HG02798 (cell line): ENCODE measurements around the gene PDE1C.
"Not testable (repeated sequence)": the region's sequence is repeated elsewhere in the genome, so short reads cannot be mapped to it uniquely, and the experiment has no call there.

Source experiments
- ATAC-seq: cut with Tn5 transposase; IDR thresholded peaks from one replicate; pipeline ENCODE4 v1.9.1; 2021; ENCODE audit warnings: mild to moderate bottlenecking; ENCODE audit not compliant: unreplicated experiment, poor library complexity

PDE1C gene

DNA sequence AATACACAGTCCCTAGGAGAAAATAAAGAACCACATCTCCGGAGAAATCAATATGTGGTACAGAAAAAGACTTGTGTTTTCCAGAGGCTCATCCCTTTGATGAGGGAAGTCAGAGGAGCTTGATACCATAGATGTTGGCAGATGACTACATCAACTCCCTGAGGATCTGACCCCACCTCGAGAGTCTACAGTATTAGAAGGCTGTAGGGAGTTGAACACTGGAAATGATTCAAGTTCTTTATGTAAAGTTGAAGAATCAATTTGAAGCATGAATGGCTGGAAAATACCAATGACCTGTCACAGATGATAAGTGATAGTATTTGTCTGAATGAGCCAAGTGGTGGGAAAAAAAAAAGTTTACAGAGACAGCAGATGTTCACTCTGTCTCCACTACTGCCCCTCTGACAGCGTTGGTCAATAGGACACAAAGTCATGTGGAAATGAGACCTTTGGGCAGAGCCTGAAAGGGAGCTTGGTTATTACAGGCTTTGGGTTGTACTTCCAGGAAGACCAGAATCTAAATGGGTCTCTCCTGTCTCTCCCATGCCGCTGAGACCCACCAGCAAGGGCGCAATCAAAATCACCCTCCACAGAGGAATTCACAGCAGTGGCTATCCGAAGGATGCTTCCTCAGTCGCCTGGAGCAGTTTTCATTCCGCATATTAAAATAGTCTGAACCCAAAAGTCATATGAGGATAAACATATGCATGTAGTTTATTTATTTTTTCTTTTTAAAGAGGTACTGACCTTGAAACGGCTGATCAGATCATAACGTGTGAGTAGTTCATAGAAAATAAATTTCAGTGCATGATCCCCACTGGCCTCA is 197.4 kb downstream of the PDE1C start:
- ATAC-seq: no peak

DNA sequence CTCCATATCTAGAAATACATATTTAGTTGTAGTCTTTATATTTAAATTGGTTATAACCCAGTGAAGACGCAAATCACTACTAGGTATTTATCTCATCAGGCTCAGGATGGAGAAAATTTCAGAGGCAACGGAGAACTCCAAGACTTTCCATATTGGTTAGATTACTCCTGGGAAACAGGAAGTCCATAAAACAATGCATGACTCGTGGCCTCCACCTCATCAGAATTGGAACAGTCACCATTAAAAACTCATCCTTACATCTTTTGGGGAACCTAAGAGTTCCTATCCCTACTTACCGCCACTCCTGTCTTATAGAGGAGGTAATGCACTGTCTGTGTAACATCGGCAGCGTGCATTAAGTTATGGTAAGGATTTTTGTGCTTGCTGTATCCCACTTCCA is 205.6 kb downstream of the PDE1C start:
- no peak for ATAC-seq

DNA sequence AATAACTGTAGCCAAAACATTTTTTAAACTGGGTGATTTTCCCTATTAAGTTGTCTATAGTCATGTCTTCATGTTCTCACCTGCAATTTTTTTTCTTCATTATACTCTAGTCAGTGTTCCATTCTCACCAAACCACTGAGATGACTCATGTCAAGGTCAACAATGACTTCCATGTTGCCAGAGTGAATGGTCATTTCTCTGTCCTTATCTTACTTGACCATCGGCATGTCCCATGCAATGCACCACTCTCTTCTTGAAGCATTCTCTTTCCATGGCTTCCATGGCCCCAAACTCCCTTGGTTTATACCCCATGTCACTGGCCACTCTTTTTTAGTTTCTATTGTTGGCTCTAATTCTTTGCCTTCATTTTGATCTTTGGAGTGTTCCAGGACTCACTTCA is 209.3 kb downstream of the PDE1C start:
- no peak for ATAC-seq

DNA sequence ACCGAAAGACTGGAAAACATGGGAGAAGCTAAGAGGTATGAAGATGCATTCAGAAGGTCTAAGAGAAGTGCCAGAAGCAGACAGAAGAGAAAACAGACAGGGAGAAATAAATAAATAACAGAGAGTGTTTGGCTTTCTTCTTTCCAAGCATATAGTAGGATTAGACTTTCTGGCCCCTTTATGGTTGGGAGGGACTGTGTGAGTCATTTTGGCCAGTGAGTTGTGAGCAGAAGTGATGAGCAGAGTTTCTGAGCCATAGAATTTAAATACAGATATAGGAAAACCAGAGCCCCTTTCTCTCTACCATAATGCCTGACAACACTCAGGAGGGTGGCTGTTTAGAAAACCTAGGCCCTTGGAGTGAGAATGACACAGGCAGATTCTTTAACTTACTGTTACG is 212.2 kb downstream of the PDE1C start:
- ATAC-seq: no peak

DNA sequence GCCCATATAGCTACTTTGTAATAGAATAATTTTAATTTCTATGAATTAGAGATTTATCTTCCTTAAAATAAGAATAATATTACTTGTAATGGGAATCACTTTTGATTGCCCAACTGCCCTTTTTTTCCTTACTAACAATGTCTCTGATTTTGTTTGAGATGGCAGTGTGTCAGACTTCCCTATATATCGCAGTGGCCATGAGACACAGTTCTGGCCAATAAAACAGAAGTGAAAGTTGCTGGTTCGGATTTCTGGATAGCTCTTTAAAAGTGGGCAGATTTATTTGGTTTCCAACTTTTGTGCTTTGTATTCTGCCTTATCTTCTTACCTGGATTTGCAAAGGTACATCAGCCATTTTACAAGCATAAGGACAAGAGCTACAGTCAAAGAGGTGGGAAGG is 213.0 kb downstream of the PDE1C start:
- ATAC-seq: no peak

- ATAC-seq: no peak
Measured at GRCh38 chr7:31856337-31856736, 213.9 kb downstream of the PDE1C start.

- no peak for ATAC-seq
Measured at GRCh38 chr7:31855530-31855929, 214.7 kb downstream of the PDE1C start.

GRCh38 chr7:31853380-31853779 is 216.8 kb downstream of the PDE1C start:
- no peak for ATAC-seq

DNA sequence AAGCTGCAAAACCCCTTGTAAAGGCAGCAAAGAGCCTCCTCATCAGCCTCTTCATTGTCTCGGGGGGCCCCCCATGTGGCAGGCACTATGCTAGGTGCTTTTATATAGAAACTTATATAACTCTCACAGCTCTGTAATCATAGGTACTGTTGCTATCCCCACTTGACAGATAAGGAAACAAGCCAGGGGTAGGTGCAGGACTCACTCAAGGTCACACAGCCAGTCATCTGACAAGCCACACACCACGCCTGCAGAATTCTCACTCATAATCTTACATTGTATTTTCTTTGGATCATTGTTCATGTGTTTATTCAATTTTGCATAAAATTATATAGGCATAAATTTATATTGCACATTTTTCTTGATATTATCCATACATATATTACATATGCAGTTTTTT is 217.7 kb downstream of the PDE1C start:
- ATAC-seq: no peak

- ATAC-seq: no peak
Measured at GRCh38 chr7:31851119-31851518, 219.1 kb downstream of the PDE1C start.

DNA sequence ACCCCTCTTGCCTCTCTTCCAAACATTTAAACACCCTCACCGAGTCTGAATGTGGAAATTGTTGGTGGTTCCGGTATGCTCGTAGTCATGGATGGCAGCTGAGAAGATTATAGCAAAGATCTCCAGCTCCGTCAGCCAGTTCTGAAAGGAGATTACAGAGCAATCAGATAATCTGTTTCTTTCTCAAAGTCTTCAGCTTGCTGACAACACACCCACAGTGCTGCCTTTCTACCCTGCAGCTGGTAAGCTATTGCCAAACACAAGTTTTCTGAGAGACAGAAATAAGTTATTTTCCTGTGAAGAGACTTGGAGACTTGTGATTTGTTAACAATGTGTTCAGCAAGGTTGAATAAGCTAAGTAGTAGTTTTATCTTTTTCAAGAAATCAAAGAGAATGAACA is 219.6 kb downstream of the PDE1C start:
- no peak for ATAC-seq

- ATAC-seq: no peak
Measured at GRCh38 chr7:31850066-31850465, 220.1 kb downstream of the PDE1C start.

DNA sequence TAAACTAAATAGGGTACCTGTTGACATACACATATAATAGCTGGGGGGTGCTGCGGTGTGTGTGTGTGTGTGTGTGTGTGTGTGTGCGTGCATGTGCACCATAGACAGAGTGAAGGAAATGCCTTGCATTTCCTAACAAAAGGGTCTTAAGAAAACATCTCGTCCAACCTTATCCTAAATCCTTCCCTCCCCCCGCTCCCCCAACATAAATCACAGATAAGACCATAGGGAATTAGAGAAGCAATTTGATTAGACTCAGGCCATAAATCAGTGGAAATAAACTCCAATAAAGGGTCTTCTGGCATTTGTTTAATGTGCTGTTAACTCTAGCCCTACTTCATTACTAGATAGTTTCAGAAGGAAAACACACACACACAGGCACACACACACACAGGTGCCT is 234.7 kb downstream of the PDE1C start:
- ATAC-seq: no peak

- ATAC-seq: not testable (repeated sequence)
Measured at GRCh38 chr7:31833625-31834024, 236.6 kb downstream of the PDE1C start.

DNA sequence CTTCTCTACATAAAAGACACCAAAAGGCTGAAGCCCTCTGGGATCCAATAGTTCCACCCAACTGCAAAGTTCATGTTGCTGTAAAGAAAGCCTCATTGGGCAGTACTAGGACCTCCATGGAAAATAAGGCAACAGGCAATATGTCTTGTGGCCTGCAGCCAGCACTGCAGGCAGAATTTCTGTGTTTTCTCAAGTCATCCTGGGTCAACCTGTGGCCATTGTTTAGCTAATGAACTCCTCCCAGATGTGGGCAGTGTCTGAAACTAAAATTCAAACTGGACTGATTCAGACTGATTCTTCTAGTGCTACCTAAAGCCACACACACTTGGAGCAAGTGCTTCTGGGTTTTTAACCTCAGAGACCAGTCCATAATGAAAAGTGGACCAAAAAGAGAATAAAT is 241.7 kb downstream of the PDE1C start:
- no peak for ATAC-seq

DNA sequence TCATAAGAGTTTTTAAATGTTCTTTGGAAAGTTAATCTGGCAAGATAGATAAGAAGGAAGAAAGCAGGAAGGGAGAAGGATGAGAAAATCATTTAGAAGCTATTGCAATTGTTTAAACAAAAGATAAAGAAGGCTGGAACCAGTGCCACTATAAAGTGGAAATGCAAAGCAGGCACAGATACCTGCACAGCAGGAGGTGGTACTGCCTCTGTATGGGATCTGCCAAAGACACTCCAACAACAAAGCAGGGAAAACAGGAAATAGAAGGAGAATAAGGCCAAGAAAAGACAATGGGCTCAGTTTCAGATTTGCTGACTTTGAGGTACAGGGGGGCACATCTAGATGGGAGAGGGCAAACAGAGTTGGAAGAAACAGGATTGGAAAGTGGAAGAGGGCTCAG is 244.6 kb downstream of the PDE1C start:
- no peak for ATAC-seq

GRCh38 chr7:31819031-31819430 is 251.2 kb downstream of the PDE1C start:
- no peak for ATAC-seq

- ATAC-seq: no peak
Measured at GRCh38 chr7:31816810-31817209, 253.4 kb downstream of the PDE1C start.

- ATAC-seq: no peak
Measured at GRCh38 chr7:31815796-31816195, 254.4 kb downstream of the PDE1C start.

DNA sequence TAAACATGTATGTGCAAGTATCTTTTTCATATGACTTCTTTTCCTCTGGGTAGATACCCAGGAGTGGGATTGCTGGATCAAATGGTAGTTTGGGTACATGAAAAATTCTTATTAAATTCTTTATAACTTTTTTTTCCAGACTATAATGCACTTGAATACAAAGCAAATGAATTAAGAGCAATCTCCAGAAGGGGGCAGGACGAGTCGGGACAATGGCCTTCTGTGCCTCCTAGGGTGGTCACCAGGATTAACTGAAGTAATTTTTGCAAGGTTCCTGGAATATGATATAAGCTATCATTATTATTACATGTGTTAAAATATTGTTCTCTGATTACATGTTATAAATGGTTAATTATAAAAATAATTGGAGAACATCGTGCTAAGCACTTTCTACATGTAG is 256.0 kb downstream of the PDE1C start:
- no peak for ATAC-seq

- ATAC-seq: peak; percentile 61
Measured at GRCh38 chr7:31811650-31812461, 258.4 kb downstream of the PDE1C start.
